NT2/D1 (cell line): ENCODE measurements around the gene CDH22.

Experiments used
- DNase-seq: peaks from one replicate; pipeline ENCODE4 v3.0.0-alpha.2; 2011; ENCODE audit warnings: low read depth, low spot score
- H3K27me3 ChIP-seq: 2 replicates; pipeline ENCODE4 v1.6.0; 2011; ENCODE audit warnings: mild to moderate bottlenecking; ENCODE audit not compliant: insufficient read length, insufficient read depth
- H3K36me3 ChIP-seq: 2 replicates; pipeline ENCODE4 v1.6.1; 2011; ENCODE audit warnings: mild to moderate bottlenecking, low read length, mixed read lengths; ENCODE audit not compliant: insufficient read depth, insufficient read length
- H3K4me1 ChIP-seq: 2 replicates; pipeline ENCODE4 v1.5.1; 2011; ENCODE audit not compliant: insufficient read depth, insufficient read length
- H3K4me3 ChIP-seq: 2 replicates; pipeline ENCODE4 v1.5.1; 2011; ENCODE audit warnings: low read depth; ENCODE audit not compliant: insufficient read length
- H3K9ac ChIP-seq: 2 replicates; pipeline ENCODE4 v1.6.0; 2011; ENCODE audit warnings: low read depth; ENCODE audit not compliant: insufficient read length
- H3K9me3 ChIP-seq: 2 replicates; pipeline ENCODE4 v1.5.1; 2011; ENCODE audit warnings: mild to moderate bottlenecking, low read length; ENCODE audit not compliant: insufficient read depth
- SUZ12 ChIP-seq: IDR thresholded peaks from 2 replicates; pipeline ENCODE4 v1.6.1; 2011; ENCODE audit not compliant: insufficient read length, insufficient read depth; ENCODE audit errors: extremely low read depth
- YY1 ChIP-seq: IDR thresholded peaks from 2 replicates; pipeline ENCODE4 v1.6.1; 2011; ENCODE audit not compliant: insufficient read length, insufficient read depth
- ZNF274 ChIP-seq: IDR thresholded peaks from 2 replicates; pipeline ENCODE4 v1.6.1; 2011; ENCODE audit warnings: mild to moderate bottlenecking, low read depth, low read length

Gene CDH22

GRCh38 chr20:46132705-46133120 lies 175.6 kb downstream of the CDH22 start:
- Histone ChIP-seq H3K9ac (peak overlapping the region; percentile 38), H3K36me3 (no peaks in the 10 kb centered on the region), H3K4me3 (no peak overlapping the region), H3K9me3 (no peaks in the 10 kb centered on the region), H3K4me1 (peaks cover 6% of the 10 kb centered on the region), H3K27me3 (peaks cover 13% of the 10 kb centered on the region)
- no peak for TF ChIP-seq ZNF274
- no peak for TF ChIP-seq SUZ12
- TF ChIP-seq YY1: no peak
- DNase-seq: peak; percentile 68

GRCh38 chr20:46131396-46131795 lies 176.9 kb downstream of the CDH22 start:
- no peak overlapping the region for H3K4me3 ChIP-seq
- H3K9me3 ChIP-seq: no peaks in the 10 kb centered on the region
- H3K36me3 ChIP-seq: no peaks in the 10 kb centered on the region
- H3K27me3 ChIP-seq: peaks cover 8% of the 10 kb centered on the region
- peaks cover 4% of the 10 kb centered on the region for H3K4me1 ChIP-seq
- no peak overlapping the region for H3K9ac ChIP-seq
- no peak for DNase-seq
- TF ChIP-seq ZNF274: no peak
- no peak for TF ChIP-seq YY1
- TF ChIP-seq SUZ12: no peak

- DNase-seq: no peak
- H3K27me3 ChIP-seq: peaks cover 8% of the 10 kb centered on the region
- no peak for TF ChIP-seq SUZ12
- no peak for TF ChIP-seq ZNF274
- TF ChIP-seq YY1: no peak
These were observed 177.8 kb downstream of the CDH22 start for GRCh38 chr20:46130534-46130933.

GRCh38 chr20:46129955-46130481 lies 178.3 kb downstream of the CDH22 start:
- Histone ChIP-seq H3K27me3 (peaks cover 8% of the 10 kb centered on the region), H3K4me3 (no peak overlapping the region), H3K9ac (no peak overlapping the region), H3K9me3 (no peaks in the 10 kb centered on the region), H3K36me3 (peaks cover 5% of the 10 kb centered on the region), H3K4me1 (peaks cover 3% of the 10 kb centered on the region)
- TF ChIP-seq YY1 (no peak), SUZ12 (no peak), ZNF274 (no peak)
- no peak for DNase-seq

More at GRCh38 chr20:46130534-46130933, 177.8 kb downstream of the CDH22 start:
- H3K4me1 ChIP-seq: peaks cover 3% of the 10 kb centered on the region
- no peaks in the 10 kb centered on the region for H3K9me3 ChIP-seq
- H3K36me3 ChIP-seq: peaks cover 5% of the 10 kb centered on the region
- no peak overlapping the region for H3K9ac ChIP-seq
- no peak overlapping the region for H3K4me3 ChIP-seq

- H3K4me1 ChIP-seq: peaks cover 3% of the 10 kb centered on the region
- DNase-seq: no peak
These were observed 179.8 kb downstream of the CDH22 start for GRCh38 chr20:46128310-46129151.

GRCh38 chr20:46127396-46128010 lies 180.8 kb downstream of the CDH22 start:
- Histone ChIP-seq H3K9me3 (no peaks in the 10 kb centered on the region), H3K4me3 (no peak overlapping the region), H3K36me3 (peaks cover 18% of the 10 kb centered on the region), H3K4me1 (no peaks in the 10 kb centered on the region), H3K9ac (no peak overlapping the region), H3K27me3 (peaks cover 3% of the 10 kb centered on the region)
- DNase-seq: no peak
- TF ChIP-seq SUZ12: no peak
- TF ChIP-seq YY1: no peak
- no peak for TF ChIP-seq ZNF274

More at GRCh38 chr20:46128310-46129151, 179.8 kb downstream of the CDH22 start:
- no peaks in the 10 kb centered on the region for H3K9me3 ChIP-seq
- peaks cover 5% of the 10 kb centered on the region for H3K27me3 ChIP-seq
- no peak overlapping the region for H3K9ac ChIP-seq
- H3K36me3 ChIP-seq: peaks cover 7% of the 10 kb centered on the region
- no peak overlapping the region for H3K4me3 ChIP-seq
- TF ChIP-seq ZNF274: no peak
- TF ChIP-seq SUZ12: no peak
- no peak for TF ChIP-seq YY1

GRCh38 chr20:46126440-46127056 lies 181.8 kb downstream of the CDH22 start:
- peaks cover 25% of the 10 kb centered on the region for H3K36me3 ChIP-seq
- peaks cover 3% of the 10 kb centered on the region for H3K27me3 ChIP-seq
- H3K4me3 ChIP-seq: no peak overlapping the region
- H3K9ac ChIP-seq: no peak overlapping the region
- no peaks in the 10 kb centered on the region for H3K9me3 ChIP-seq
- TF ChIP-seq SUZ12 (no peak), YY1 (no peak), ZNF274 (no peak)
- no peaks in the 10 kb centered on the region for H3K4me1 ChIP-seq
- DNase-seq: no peak
